ENCODE results near the gene HACE1.

GRCh38 chr6:104705095-104705707, 154.5 kb downstream of the HACE1 start:
- TF ChIP-seq CTCF (IDR thresholded peaks at IDR 0.05 in 8 of 11, conservative IDR thresholded peaks at IDR 0.05 in 3 of 11) (no peak), POLR2A (IDR thresholded peaks at IDR 0.05) (no peak), POLR2AphosphoS5 (IDR thresholded peaks at IDR 0.05) (peak in 1 of 3 donors; percentile 50)

Data from spleen (tissue), 7 donors.